ENCODE measurements around the gene SPHKAP.

Gene SPHKAP

DNA sequence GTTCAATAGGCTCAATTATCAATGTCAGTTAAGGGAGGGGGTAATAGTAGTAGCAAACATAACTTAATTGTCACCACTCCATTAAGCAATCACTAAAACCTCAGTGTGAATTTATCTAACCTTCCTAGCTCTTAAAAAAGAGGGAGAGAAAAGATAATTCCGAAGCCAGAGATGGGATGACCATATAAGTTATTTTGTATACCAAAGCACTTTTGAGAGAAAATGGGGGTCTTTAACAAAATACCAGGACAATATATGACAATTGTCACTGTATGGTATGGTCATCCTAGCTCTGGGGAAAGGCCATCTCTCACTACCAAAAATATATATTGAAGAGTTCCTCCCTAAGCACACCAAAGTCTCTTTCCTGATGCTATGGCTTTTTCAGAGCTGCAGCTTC is 55.1 kb downstream of the SPHKAP start:
- no peak for DNase-seq (ENCODE audit: low spot score)
- TF ChIP-seq CTCF (IDR thresholded peaks at IDR 0.05; ENCODE audit: extremely low read depth, missing control alignments), result no peak

- no peak for TF ChIP-seq CTCF (IDR thresholded peaks at IDR 0.05; ENCODE audit: extremely low read depth, missing control alignments)
- no peak for DNase-seq (ENCODE audit: low spot score)
Observed at GRCh38 chr2:228118940-228119339, 62.5 kb downstream of the SPHKAP start.

DNA sequence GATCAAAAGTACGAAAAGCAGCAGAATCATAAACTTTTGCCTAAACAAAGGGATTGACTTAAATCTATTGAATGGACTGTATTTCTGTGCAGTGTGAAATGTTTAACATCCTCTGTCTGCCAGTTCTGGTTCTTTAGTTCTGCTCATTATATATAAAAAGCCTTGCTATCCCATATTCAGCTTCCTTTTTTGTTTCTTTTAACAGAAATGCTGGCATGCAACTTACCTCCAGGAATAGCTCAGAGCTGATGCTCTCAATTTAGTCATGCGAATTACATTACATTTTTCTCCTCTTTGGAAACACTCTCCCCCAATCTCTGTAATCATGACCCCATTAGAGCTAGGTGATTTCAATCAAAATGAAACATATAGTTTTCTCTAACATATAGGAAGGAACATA is 73.6 kb downstream of the SPHKAP start:
- TF ChIP-seq CTCF (IDR thresholded peaks at IDR 0.05; ENCODE audit: extremely low read depth, missing control alignments), result no peak
- no peak for DNase-seq (ENCODE audit: low spot score)

DNA sequence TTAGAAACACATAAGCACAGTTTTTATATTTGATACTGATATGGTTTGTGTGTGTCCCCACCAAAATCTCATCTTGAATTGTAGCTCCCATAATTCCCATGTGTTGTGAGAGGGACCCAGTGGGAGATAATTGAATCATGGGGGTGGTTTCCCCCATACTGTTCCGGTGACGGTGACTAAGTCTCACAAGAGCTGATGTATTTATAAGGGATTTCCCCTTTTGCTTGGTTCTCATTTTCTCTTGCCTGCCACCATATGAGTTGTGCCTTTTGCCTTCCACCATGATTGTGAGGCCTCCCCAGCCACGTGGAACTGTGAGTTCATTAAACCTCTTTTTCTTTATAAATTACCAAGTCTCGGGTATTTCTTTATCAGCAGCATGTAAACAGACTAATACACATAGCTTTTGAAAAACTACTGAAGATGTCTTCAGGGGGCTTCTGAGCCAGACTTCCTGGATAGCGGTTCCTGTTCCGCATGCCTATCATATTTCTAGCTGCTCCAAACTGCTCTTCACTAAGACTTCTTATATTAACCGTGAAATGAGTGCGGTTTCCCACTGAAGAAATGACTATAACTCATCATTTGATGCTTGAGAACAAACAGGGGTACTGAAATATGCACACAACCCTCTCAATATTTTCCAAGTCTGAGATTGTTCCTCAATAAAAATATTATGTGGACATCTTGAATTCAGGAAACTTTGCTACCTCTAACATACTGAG is 75.8 kb downstream of the SPHKAP start:
- no peak for TF ChIP-seq CTCF (IDR thresholded peaks at IDR 0.05; ENCODE audit: extremely low read depth, missing control alignments)
- no peak for DNase-seq (ENCODE audit: low spot score)

DNA sequence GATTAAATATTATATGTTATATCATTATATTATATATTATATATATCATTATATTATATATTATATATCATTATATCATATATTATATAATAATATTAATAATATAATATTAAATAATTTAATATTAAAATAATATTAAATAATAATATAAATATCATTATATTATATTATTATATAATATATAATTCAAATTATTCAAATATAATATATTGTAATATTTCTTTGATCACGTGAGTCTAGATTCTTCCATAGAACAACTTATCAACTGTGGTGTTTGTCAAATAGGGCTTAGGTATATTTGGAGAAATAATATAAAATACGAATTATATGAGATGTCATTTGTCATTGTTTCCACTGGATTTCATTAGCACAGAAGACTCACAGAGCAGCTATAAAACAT is 77.3 kb downstream of the SPHKAP start:
- no peak for DNase-seq (ENCODE audit: low spot score)
- no peak for TF ChIP-seq CTCF (IDR thresholded peaks at IDR 0.05; ENCODE audit: extremely low read depth, missing control alignments)

DNA sequence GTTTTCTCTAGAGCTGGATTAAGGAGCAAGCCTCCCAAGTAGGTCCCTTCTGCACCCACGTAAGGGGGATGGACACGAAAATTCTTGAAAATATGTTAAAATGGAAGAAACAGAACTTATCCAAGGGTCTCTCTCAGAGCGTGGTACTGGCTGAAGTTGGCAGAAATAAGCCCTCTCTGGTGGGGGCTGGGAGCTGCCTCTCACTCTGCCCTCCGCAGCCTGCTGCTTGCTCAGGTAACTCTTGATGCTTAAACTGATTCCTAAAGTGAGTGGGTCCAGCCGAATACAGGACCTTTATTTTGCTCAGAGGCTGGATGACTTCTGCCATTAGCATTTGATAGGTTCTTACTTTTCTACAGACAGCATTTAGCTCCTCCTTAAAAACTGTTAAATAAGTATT is 78.1 kb downstream of the SPHKAP start:
- TF ChIP-seq CTCF (IDR thresholded peaks at IDR 0.05; ENCODE audit: extremely low read depth, missing control alignments), result no peak
- no peak for DNase-seq (ENCODE audit: low spot score)

DNA sequence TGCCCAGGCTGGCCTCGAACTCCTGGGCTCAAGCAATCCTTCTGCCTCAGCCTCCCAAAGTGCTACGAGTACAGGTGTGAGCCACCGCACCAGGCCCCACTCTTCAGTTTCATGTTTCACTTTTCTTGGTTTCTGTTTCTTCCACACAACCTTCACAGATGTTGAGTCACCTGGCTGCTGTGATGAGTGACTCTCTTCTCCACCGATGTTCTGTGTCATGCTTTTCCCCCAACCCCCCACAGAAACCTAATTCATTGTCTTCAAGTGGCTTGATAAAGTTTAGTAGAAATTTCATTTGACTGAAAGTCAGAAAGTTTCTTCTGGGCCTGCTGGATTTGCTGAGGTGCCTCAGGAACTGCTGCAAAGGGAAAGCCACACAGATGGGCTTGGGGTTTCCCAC is 78.5 kb downstream of the SPHKAP start:
- DNase-seq (ENCODE audit: low spot score), result no peak
- TF ChIP-seq CTCF (IDR thresholded peaks at IDR 0.05; ENCODE audit: extremely low read depth, missing control alignments), result no peak
